Esophagus squamous epithelium (tissue), 5 donors: ENCODE results near the gene TSPAN32. TPM values are rescaled to one million over a fixed set of nuclear protein-coding genes. Genes with fewer than 3 reads are reported as not detected.
A peak's percentile ranks its signal among the peaks of the same experiment; 100 is the strongest.
"Not testable (repeated sequence)": the region's sequence is repeated elsewhere in the genome, so short reads cannot be mapped to it uniquely, and the experiment has no call there.

Source experiments
- DNase-seq: peaks from one replicate; lab custom pipeline; 2025; lab: John Stamatoyannopoulos, UW
- H3K27ac ChIP-seq, 4 donors: fragments of 200-600 bp; sonication (generic); one replicate each; pipeline ENCODE4 v1.5.1; 2016 to 2019; ENCODE audit warnings: mild to moderate bottlenecking in 1 of 4
- H3K27me3 ChIP-seq, 4 donors: fragments of 200-600 bp; sonication (generic); 1 replicate in 3 of 4; 2 replicates in 1 of 4; pipeline versions ENCODE4 v1.5.1 to v1.6.0; 2017 to 2021; ENCODE audit warnings: antibody characterized with exemption in 1 of 4
- H3K36me3 ChIP-seq, 3 donors: fragments of 200-600 bp; sonication (generic); one replicate each; pipeline ENCODE4 v1.5.1; 2016 to 2019
- H3K4me1 ChIP-seq, 3 donors: fragments of 200-600 bp; sonication (generic); one replicate each; pipeline ENCODE4 v1.5.1; 2017 to 2019
- H3K4me3 ChIP-seq, 4 donors: fragments of 200-600 bp; sonication (generic); 1 replicate in 3 of 4; 2 replicates in 1 of 4; pipeline ENCODE4 v1.5.1; 2016 to 2019; ENCODE audit warnings: mild to moderate bottlenecking in 2 of 4, moderate library complexity in 1 of 4
- H3K9me3 ChIP-seq, 3 donors: fragments of 200-600 bp; sonication (generic); one replicate each; pipeline ENCODE4 v1.5.1; 2016 to 2019
- CTCF ChIP-seq, 6 experiments: fragments of 450-650 bp in 4 of 6; fragments of 200-600 bp in 2 of 6; sonication (generic) in 2 of 6; IDR thresholded peaks; one replicate each; pipeline ENCODE4 v1.5.1; 2016 to 2019; ENCODE audit warnings: antibody characterized with exemption in 6 of 6, mild to moderate bottlenecking in 4 of 6, moderate library complexity in 4 of 6
- POLR2A ChIP-seq, 4 donors: fragments of 450-650 bp; IDR thresholded peaks; one replicate each; pipeline ENCODE4 v1.6.1; 2017; ENCODE audit warnings: antibody characterized with exemption in 4 of 4, mild to moderate bottlenecking in 4 of 4, moderate library complexity in 3 of 4
- WGBS, 2 donors: methylation state at CpG; one replicate each; pipeline ENCODE4 v1.1.5; 2018; 5-methylcytosine and 5-hydroxymethylcytosine counted together
- intact Hi-C: fragments of 100-400 bp; cut with DNase I; formaldehyde crosslinking; loops from one replicate; pipeline ENCODE4 v1.15.0; 2022
- total RNA-seq, 4 donors: library from RNA; depleted of rRNA; stranded (reverse); fragments of >200 nt; gene quantifications; one replicate each; pipeline ENCODE4 v1.1.0, GENCODE V29; 2016
- donor health status: DM: yes; HTN: yes; CAD: no.

The TSPAN32 gene
- total RNA-seq, 4 donors from 2014 or later = 2.5 TPM; not detected in 3

GRCh38 chr11:2329551-2329950 lies 27.7 kb downstream of the TSPAN32 start:
- intact Hi-C loops = no loop called here
- WGBS, 2 donors = 62 to 85% methylated on average over 3 to 8 of the region's 9 CpGs
- H3K4me1 ChIP-seq = peaks cover 9 to 56% (median 18%) of the 10 kb centered on the region in 3 donors
- H3K4me3 ChIP-seq = no peak overlapping the region
- no peaks in the 10 kb centered on the region for H3K36me3 ChIP-seq
- H3K27me3 ChIP-seq = peaks cover 0 to 33% (median 0%) of the 10 kb centered on the region in 4 donors
- DNase-seq = no peak
- TF ChIP-seq CTCF (IDR thresholded peaks at IDR 0.05) (no peak), POLR2A (IDR thresholded peaks at IDR 0.05) (no peak)
- no peak overlapping the region for H3K27ac ChIP-seq
- peaks cover 0 to 15% (median 13%) of the 10 kb centered on the region in 3 donors for H3K9me3 ChIP-seq

- Histone ChIP-seq H3K27me3 (peaks cover 0 to 33% (median 0%) of the 10 kb centered on the region in 4 donors), H3K36me3 (no peaks in the 10 kb centered on the region), H3K27ac (no peak overlapping the region), H3K9me3 (peaks cover 0 to 15% (median 13%) of the 10 kb centered on the region in 3 donors), H3K4me1 (peaks cover 9 to 57% (median 13%) of the 10 kb centered on the region in 3 donors), H3K4me3 (no peak overlapping the region)
- intact Hi-C loops = no loop called here
- WGBS, 2 donors = 91 to 97% methylated on average over 5 to 6 of the region's 6 CpGs
- no peak for DNase-seq
- no peak for TF ChIP-seq CTCF (IDR thresholded peaks at IDR 0.05)
Observed at GRCh38 chr11:2330696-2331095, 28.9 kb downstream of the TSPAN32 start.

- WGBS, 2 donors = 63 to 84% methylated on average over 3 to 5 of the region's 5 CpGs
- Histone ChIP-seq H3K4me3 (no peak overlapping the region), H3K36me3 (no peaks in the 10 kb centered on the region), H3K27me3 (peaks cover 0 to 33% (median 0%) of the 10 kb centered on the region in 4 donors), H3K9me3 (peaks cover 0 to 15% (median 13%) of the 10 kb centered on the region in 3 donors), H3K4me1 (peaks cover 9 to 57% (median 12%) of the 10 kb centered on the region in 3 donors), H3K27ac (no peak overlapping the region)
- no peak for DNase-seq
- no peak for TF ChIP-seq CTCF (IDR thresholded peaks at IDR 0.05)
- TF ChIP-seq POLR2A (IDR thresholded peaks at IDR 0.05) = no peak
- intact Hi-C loops = no loop called here
Observed at GRCh38 chr11:2331404-2331803, 29.6 kb downstream of the TSPAN32 start.

GRCh38 chr11:2332569-2332968 lies 30.8 kb downstream of the TSPAN32 start:
- intact Hi-C loops, DNase-seq, H3K36me3 ChIP-seq, H3K27ac ChIP-seq, H3K4me3 ChIP-seq: not testable (repeated sequence)
- WGBS, 2 donors = no CpG with 5 or more reads among the region's 29 CpGs
- peaks cover 0 to 15% (median 13%) of the 10 kb centered on the region in 3 donors for H3K9me3 ChIP-seq
- peaks cover 0 to 55% (median 3%) of the 10 kb centered on the region in 3 donors for H3K4me1 ChIP-seq
- H3K27me3 ChIP-seq = peaks cover 0 to 24% (median 0%) of the 10 kb centered on the region in 4 donors

GRCh38 chr11:2333486-2334205 lies 31.8 kb downstream of the TSPAN32 start:
- Histone ChIP-seq H3K4me1 (peaks cover 0 to 55% (median 3%) of the 10 kb centered on the region in 3 donors), H3K27me3 (peaks cover 0 to 17% (median 0%) of the 10 kb centered on the region in 4 donors), H3K9me3 (peaks cover 0 to 15% (median 13%) of the 10 kb centered on the region in 3 donors)
- WGBS, 2 donors = 0 to 67% methylated on average over 1 of the region's 4 CpGs
- intact Hi-C loops, H3K4me3 ChIP-seq, H3K36me3 ChIP-seq, H3K27ac ChIP-seq, DNase-seq: not testable (repeated sequence)

GRCh38 chr11:2335286-2335685 lies 33.5 kb downstream of the TSPAN32 start:
- DNase-seq, intact Hi-C loops, H3K36me3 ChIP-seq, H3K27me3 ChIP-seq, H3K4me3 ChIP-seq: not testable (repeated sequence)
- H3K27ac ChIP-seq = peak overlapping the region in 1 of 4 donors; percentile 25
- peaks cover 0 to 48% (median 0%) of the 10 kb centered on the region in 3 donors for H3K4me1 ChIP-seq
- peaks cover 0 to 15% (median 13%) of the 10 kb centered on the region in 3 donors for H3K9me3 ChIP-seq
- 53 to 83% methylated on average over 9 to 18 of the region's 18 CpGs for WGBS, 2 donors

GRCh38 chr11:2338760-2339159 lies 36.9 kb downstream of the TSPAN32 start:
- peak overlapping the region in 3 of 4 donors; percentile 5 to 56 (median 40) for H3K27ac ChIP-seq
- H3K4me3 ChIP-seq, H3K27me3 ChIP-seq, DNase-seq, H3K36me3 ChIP-seq, H3K9me3 ChIP-seq, intact Hi-C loops: not testable (repeated sequence)
- peaks cover 0 to 48% (median 0%) of the 10 kb centered on the region in 3 donors for H3K4me1 ChIP-seq
- WGBS, 2 donors = 56 to 67% methylated on average over 8 of the region's 8 CpGs
